CD4-positive, alpha-beta T cell treated with Interleukin-15 for 1 hour (primary cell): Measurements from ENCODE around the gene OR8A1.

Source experiments
- DNase-seq: peaks from one replicate; pipeline ENCODE4 v3.0.0-alpha.2; 2020

The OR8A1 gene

GRCh38 chr11:124569697-124570096 is at the start of gene OR8A1:
Gene OR8A1, plus strand, starts transcription at chr11:124569997. Its CDS starts 123 bp downstream, at chr11:124570120.
- DNase-seq: no peak

GRCh38 chr11:124520550-124520854 is 49.3 kb upstream of the OR8A1 start:
- DNase-seq: no peak

GRCh38 chr11:124533626-124534025 is 36.2 kb upstream of the OR8A1 start:
- DNase-seq: no peak

GRCh38 chr11:124534051-124534450 is 35.7 kb upstream of the OR8A1 start:
- no peak for DNase-seq

- DNase-seq: no peak
Observed at GRCh38 chr11:124535552-124536232, 34.1 kb upstream of the OR8A1 start.

- no peak for DNase-seq
Observed at GRCh38 chr11:124536520-124536919, 33.3 kb upstream of the OR8A1 start.

GRCh38 chr11:124538019-124538418 is 31.8 kb upstream of the OR8A1 start:
- no peak for DNase-seq

GRCh38 chr11:124541204-124541603 is 28.6 kb upstream of the OR8A1 start:
- DNase-seq: no peak

- DNase-seq: no peak
Observed at GRCh38 chr11:124543145-124543544, 26.7 kb upstream of the OR8A1 start.

GRCh38 chr11:124543554-124543953 is 26.2 kb upstream of the OR8A1 start, which contains the start of gene OR8B12:
Gene OR8B12, minus strand, starts transcription at chr11:124543654. Its CDS starts 0 bp downstream, at chr11:124543654.
- no peak for DNase-seq

GRCh38 chr11:124551189-124551588 is 18.6 kb upstream of the OR8A1 start:
- no peak for DNase-seq

- no peak for DNase-seq
Observed at GRCh38 chr11:124551987-124552386, 17.8 kb upstream of the OR8A1 start.

GRCh38 chr11:124556828-124557227 is 13.0 kb upstream of the OR8A1 start:
- no peak for DNase-seq

- no peak for DNase-seq
Observed at GRCh38 chr11:124570160-124570559, 363 bp downstream of the OR8A1 start.

GRCh38 chr11:124577716-124578427 is 8.1 kb downstream of the OR8A1 start:
- DNase-seq: no peak

- no peak for DNase-seq
Observed at GRCh38 chr11:124578761-124579160, 9.0 kb downstream of the OR8A1 start.

- DNase-seq: no peak
Observed at GRCh38 chr11:124581817-124582216, 12.0 kb downstream of the OR8A1 start.

- DNase-seq: no peak
Observed at GRCh38 chr11:124582565-124582964, 12.8 kb downstream of the OR8A1 start.

GRCh38 chr11:124583781-124584180 is 14.0 kb downstream of the OR8A1 start:
- DNase-seq: no peak

GRCh38 chr11:124584681-124585372 is 15.0 kb downstream of the OR8A1 start:
- DNase-seq: no peak

GRCh38 chr11:124586238-124586860 is 16.6 kb downstream of the OR8A1 start:
- no peak for DNase-seq

- no peak for DNase-seq
Observed at GRCh38 chr11:124591430-124591829, 21.6 kb downstream of the OR8A1 start.

- no peak for DNase-seq
Observed at GRCh38 chr11:124592627-124593026, 22.8 kb downstream of the OR8A1 start.

GRCh38 chr11:124595302-124595701 is 25.5 kb downstream of the OR8A1 start:
- DNase-seq: no peak
